ENCODE results near the gene ISM1.

The ISM1 gene

GRCh38 chr20:13283869-13284829, 63.1 kb downstream of the ISM1 start:
- no peak for DNase-seq (ENCODE audit: low spot score)

- DNase-seq (ENCODE audit: low spot score), result no peak
Measured at GRCh38 chr20:13284830-13285229, 63.8 kb downstream of the ISM1 start.

DNA sequence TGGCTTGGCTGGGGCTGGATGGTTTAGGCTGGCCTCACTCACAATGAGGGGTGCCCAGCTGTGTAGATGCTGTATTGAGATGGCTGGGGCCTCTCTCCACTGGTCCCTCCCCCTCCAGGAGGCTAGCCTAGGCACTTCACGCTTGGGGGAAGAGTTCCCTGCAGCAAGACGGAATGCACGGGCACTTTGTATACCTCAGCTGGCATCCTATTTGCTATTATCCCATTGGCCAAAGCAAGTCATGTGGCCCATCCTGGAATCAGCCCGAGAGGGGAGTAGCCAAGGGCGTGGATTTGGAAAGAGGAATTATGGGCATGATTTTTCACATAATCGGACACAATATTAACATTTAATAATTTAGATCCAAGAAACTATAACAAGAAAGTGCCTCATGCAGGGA, 64.3 kb downstream of the ISM1 start:
- no peak for DNase-seq (ENCODE audit: low spot score)

GRCh38 chr20:13286052-13286451, 65.0 kb downstream of the ISM1 start:
- DNase-seq (ENCODE audit: low spot score), result no peak

DNA sequence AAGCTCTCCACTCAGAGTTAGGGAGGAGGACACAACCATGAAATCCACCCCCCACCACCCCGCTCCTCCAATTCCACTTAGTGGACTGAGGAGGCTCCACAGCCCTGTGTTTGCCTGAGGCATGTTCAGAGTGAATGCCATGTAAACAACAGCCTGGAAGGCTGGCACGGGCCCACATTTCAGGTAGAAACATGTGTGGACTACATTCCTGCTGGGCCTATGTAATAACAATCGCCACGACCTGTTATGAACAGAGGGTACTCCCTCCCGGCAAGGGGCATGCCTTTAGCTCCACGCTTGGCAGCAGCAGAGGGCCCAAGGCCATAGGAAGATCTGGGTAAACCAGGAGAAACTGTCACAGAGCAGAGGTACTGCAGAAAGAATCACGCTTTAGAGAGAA, 65.5 kb downstream of the ISM1 start:
- no peak for DNase-seq (ENCODE audit: low spot score)

DNA sequence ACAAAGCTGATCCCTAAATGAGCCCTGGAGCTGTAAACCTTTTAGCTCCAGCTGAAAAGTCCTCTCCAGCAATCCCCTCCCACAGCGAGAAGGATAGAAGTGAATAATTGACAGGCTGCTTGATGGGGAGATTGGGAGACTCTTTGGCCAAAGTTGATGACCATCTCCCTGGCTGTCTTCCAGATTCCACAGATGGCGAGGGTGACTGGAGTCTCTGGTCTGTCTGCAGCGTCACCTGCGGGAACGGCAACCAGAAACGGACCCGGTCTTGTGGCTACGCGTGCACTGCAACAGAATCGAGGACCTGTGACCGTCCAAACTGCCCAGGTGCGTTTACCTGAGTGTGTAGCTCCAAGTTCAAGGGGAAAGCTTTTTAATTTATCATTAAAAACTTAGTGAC, 67.3 kb downstream of the ISM1 start:
- no peak for DNase-seq (ENCODE audit: low spot score)

DNA sequence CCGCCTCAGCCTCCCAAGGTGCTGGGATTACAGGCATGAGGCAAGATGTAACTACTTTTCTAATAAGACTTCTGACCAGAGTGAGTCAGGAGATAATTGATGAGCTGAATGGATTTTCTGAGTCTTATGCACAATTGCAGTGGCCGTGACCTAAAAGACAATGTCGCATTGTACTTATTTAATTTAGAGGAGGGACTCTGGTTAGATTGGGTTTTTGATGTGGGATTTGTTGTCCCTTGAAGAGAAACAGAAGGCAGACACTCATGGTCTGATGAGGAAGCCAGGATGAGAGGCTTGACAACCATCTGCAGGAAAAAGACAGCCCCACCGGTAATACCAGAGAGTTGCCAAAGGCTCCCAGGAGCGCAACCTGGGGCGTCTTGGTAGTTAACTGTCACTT, 68.0 kb downstream of the ISM1 start:
- no peak for DNase-seq (ENCODE audit: low spot score)

GRCh38 chr20:13290724-13291123, 69.7 kb downstream of the ISM1 start:
- no peak for DNase-seq (ENCODE audit: low spot score)

DNA sequence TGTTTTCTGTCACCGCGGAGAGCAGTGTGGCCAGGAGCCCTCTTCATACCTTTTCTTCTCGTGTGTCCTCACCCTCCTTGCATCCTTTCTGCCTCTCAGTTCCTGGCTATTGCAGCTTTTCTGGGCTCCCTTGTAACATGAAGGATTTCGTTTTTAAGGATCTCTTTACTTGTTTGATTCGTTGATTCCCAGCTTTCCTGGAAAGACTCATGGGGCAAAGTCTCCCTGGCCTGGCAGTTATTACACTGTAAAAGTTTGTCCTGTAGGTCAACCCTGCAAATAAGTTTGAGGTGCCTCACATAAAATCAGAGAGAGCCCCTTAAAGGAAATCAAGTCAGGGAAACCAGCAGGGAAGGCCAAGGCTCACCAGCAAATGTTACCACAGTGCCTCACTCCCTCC, 70.1 kb downstream of the ISM1 start:
- no peak for DNase-seq (ENCODE audit: low spot score)

- DNase-seq (ENCODE audit: low spot score), result no peak
Measured at GRCh38 chr20:13292201-13292885, 71.3 kb downstream of the ISM1 start.

DNA sequence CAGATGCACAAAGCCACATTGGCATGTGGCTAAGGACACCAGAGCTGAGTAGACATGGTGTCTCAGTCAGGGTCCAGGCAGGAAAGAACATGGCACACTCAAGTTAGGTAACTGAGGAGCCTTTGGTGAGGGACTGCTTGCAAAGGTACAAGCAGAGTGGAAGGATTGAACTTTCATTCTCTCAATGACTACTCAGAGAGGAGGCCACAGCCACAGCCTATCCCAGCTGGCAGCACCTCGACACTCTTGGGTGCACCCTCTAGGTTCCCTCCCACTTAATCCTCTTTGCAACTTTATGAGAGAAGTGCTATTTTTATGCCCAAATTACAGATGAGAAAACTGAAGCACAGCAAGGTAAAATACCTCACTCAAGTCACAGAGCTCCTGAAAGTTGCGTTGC, 73.4 kb downstream of the ISM1 start:
- DNase-seq (ENCODE audit: low spot score), result no peak

DNA sequence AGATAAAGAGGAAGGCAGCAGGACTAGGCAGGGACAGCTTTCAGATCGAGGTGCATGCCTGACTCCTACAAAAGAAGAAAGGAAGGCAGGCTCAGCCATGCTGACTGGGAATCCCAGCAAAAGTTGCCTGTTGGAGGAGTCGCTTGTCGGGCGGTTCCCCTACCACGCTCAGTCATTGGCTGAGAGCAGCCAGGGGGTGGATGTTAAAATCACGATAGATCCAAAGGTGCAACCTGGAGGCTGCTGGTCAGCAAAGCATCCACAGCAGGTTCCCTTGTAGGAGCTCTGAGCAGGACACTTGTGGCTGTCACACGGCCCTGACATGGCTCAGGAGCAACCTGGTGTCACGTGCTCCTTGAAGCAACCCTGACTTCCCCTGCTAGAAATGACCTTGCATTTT, 74.6 kb downstream of the ISM1 start:
- DNase-seq (ENCODE audit: low spot score), result no peak

- no peak for DNase-seq (ENCODE audit: low spot score)
Measured at GRCh38 chr20:13296070-13296469, 75.0 kb downstream of the ISM1 start.

DNA sequence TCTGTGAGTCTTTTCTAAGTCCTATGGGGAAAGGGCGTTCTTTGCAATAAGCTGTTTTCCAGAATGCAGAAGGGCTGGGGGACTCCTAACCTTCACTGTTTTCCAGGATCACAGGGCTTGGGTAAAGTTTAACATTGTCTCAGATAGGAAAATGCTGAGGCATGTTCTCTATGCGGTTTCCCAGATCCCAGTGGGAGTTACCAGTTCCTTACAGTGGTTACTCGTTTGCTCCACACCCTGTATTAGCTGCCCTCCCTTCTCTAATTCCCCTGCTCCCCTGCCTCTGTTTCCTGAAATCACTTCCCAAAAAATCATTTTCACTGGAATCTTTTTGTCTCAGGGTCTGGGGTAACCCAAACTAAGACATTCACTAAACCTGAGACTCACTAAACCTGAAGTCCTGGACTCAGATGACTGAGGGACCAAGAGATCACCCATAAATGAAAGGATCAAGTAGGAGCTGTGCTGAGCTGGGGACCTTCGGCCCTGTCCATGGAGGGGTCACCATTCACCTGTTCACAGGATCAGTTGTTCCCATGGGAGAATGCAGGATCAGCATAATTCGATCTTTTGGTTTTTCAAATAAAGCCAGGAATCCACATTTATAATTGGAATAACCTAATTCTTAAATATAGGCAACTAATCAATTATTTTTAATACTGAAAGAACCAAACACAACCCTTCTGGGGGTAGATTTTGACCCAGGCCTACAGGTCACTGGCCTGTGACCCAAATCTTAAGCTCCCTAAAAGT, 76.2 kb downstream of the ISM1 start:
- no peak for DNase-seq (ENCODE audit: low spot score)

GRCh38 chr20:13298692-13299373, 77.8 kb downstream of the ISM1 start:
- no peak for DNase-seq (ENCODE audit: low spot score)

GRCh38 chr20:13299401-13299800, 78.3 kb downstream of the ISM1 start:
- no peak for DNase-seq (ENCODE audit: low spot score)

- DNase-seq (ENCODE audit: low spot score), result no peak
Measured at GRCh38 chr20:13301596-13301995, 80.5 kb downstream of the ISM1 start.

DNA sequence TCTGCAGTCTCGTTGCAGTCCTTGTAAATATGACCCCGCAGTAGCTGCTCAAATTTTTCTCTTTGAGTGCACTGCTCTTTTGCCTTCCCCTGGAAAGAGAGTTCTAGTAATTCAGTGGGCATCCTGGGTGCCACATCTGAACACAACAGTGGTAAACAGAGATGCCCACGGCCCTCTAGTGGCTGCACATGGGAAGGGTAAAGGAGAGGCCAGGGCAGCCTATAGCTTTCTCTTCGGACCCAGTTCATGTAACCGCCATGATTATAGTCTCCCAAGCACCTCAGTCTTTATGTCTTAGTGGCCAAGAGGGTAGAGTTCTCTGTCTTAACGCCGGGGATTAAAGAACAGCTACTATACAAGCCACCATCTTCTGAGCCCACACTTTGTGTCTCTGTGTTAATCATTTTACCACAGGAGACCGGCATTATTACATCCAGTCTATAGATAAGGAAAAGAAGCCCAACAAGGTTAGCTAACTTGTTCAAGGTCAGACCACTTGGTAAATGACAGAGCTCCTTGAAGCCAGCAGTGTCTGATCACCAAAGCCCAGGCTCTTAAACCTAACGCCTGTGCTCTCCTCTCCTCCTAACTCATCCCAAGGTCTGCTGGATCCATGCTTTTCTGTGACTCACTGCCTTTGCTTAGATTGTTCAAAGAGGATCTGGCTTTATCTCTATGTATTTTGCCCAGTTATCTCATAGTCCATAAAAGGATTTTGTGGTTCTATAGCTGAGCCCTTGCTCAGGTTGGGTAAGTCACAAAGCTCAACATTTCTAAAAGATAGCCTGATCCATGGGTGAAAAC, 81.8 kb downstream of the ISM1 start:
- DNase-seq (ENCODE audit: low spot score), result peak; percentile 25

DNA sequence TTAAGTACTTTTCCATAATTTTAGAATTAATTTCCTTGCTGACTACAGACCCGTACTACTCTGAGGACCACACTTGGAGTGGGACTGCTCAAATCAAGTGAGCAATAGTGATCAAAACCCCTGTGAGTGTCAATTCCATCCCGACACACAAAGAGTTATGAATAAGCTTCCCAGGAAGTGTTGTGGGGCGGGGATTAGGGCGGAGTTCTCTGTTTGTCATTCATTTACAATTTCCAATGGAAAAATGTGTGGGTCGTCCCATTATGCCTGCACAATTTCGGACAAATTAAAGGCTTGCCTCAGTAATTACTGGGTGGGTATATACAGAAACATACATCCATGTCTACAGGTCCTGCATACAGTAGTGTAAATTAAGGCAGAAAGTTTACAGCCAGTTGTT, 84.2 kb downstream of the ISM1 start:
- no peak for DNase-seq (ENCODE audit: low spot score)

- DNase-seq (ENCODE audit: low spot score), result no peak
Measured at GRCh38 chr20:13307562-13308163, 86.6 kb downstream of the ISM1 start.

DNA sequence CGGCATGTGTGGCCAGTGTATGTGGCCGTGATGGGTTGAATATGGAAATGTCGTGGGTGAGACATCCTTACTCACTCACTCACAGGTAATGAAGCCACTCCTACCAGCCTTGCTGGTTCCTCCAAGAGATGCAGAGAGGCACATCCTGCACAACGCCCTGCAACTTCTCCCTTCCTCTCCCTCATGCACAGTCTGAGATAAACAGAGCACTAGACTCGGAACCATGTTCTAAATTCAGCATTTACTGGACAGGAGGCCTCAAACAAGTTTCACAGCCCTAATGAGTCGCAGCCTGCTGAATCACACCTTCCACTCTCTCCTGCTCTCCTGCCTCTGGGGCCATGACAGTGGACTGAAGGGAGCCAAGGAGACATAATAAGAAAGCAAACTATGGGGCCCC, 91.2 kb downstream of the ISM1 start:
- DNase-seq (ENCODE audit: low spot score), result peak; percentile 22
